H1 (cell line): Measurements from ENCODE around the gene ENPP7. TPM values are rescaled to one million over a fixed set of nuclear protein-coding genes. Genes with fewer than 3 reads are reported as not detected.

Experiments used
- CTCF ChIA-PET: fragments of 300-600 bp; sonication (Branson Sonifier 250); formaldehyde crosslinking; loops from one replicate; lab custom pipeline; 2021; ENCODE audit not compliant: partially characterized antibody; lab: Charles Lee
- POLR2A ChIA-PET: fragments of 300-600 bp; sonication (Branson Sonifier 250); formaldehyde crosslinking; loops from one replicate; lab custom pipeline; 2021; ENCODE audit warnings: inconsistent platforms; ENCODE audit not compliant: partially characterized antibody; lab: Charles Lee
- DNase-seq, 2 experiments: peaks; one replicate each; pipeline versions ENCODE4 v3.0.0 to v3.0.0-alpha.2; 2010 to 2022; ENCODE audit warnings: low spot score in 2 of 2, low read depth in 1 of 2, mixed read lengths in 1 of 2
- FAIRE-seq: peaks from 2 replicates; lab custom pipeline; 2011; peaks lifted over from hg19 to GRCh38; lab: Jason Lieb, UNC
- H2AFZ ChIP-seq: 2 replicates; pipeline ENCODE4 v1.8.1; 2012; ENCODE audit warnings: low read length, inconsistent platforms
- H2AK5ac ChIP-seq: 2 replicates; pipeline ENCODE4 v1.6.1; 2013; ENCODE audit warnings: low read depth, low read length
- H2BK120ac ChIP-seq: replicated peaks from 2 replicates; pipeline ENCODE3; 2013; ENCODE audit warnings: low read depth, low read length, inconsistent platforms
- H2BK12ac ChIP-seq: 2 replicates; pipeline ENCODE4 v1.6.1; 2013; ENCODE audit warnings: low read depth, low read length
- H2BK15ac ChIP-seq: 2 replicates; pipeline ENCODE4 v1.6.1; 2013; ENCODE audit warnings: low read length
- H2BK20ac ChIP-seq: 2 replicates; pipeline ENCODE4 v1.6.1; 2013; ENCODE audit warnings: low read length
- H2BK5ac ChIP-seq: 2 replicates; pipeline ENCODE4 v1.6.1; 2013; ENCODE audit warnings: low read depth, low read length
- H3K14ac ChIP-seq: 2 replicates; pipeline ENCODE4 v1.6.1; 2013; ENCODE audit warnings: inconsistent platforms; ENCODE audit not compliant: insufficient read length
- H3K18ac ChIP-seq: 2 replicates; pipeline ENCODE4 v1.6.1; 2013; ENCODE audit warnings: low read length; ENCODE audit errors: extremely low read depth
- H3K23ac ChIP-seq: 2 replicates; pipeline ENCODE4 v1.6.1; 2013; ENCODE audit warnings: inconsistent platforms; ENCODE audit not compliant: insufficient read length
- H3K23me2 ChIP-seq: 2 replicates; pipeline ENCODE4 v1.6.1; 2013; ENCODE audit warnings: low read depth, low read length
- H3K27ac ChIP-seq: 2 replicates; pipeline ENCODE4 v1.6.1; 2011; ENCODE audit warnings: low read depth, low read length, inconsistent platforms
- H3K27me3 ChIP-seq, 4 experiments: replicated peaks in 1 of 4; 1 replicate in 1 of 4; 2 replicates in 3 of 4; pipeline versions ENCODE4 v1.6.1 to v1.8.1; 2011 to 2013; ENCODE audit warnings: low read length in 3 of 4, mild to moderate bottlenecking in 3 of 4, inconsistent platforms in 2 of 4, mixed read lengths in 2 of 4, moderate library complexity in 1 of 4; ENCODE audit not compliant: control insufficient read depth in 3 of 4, insufficient read depth in 3 of 4; ENCODE audit errors: extremely low read depth in 1 of 4
- H3K36me3 ChIP-seq, 4 experiments: 2 replicates each; pipeline versions ENCODE4 v1.6.1 to v1.8.1; 2011 to 2013; ENCODE audit warnings: mild to moderate bottlenecking in 4 of 4, low read length in 3 of 4, moderate library complexity in 2 of 4, control low read depth in 1 of 4, inconsistent platforms in 1 of 4; ENCODE audit not compliant: insufficient read depth in 4 of 4, control insufficient read depth in 2 of 4
- H3K4ac ChIP-seq: replicated peaks from 2 replicates; pipeline ENCODE3; 2013; ENCODE audit warnings: low read length, low read depth, mixed read lengths, inconsistent platforms; ENCODE audit not compliant: insufficient read length
- H3K4me1 ChIP-seq, 4 experiments: replicated peaks in 1 of 4; 1 replicate in 1 of 4; 2 replicates in 3 of 4; pipeline versions ENCODE4 v1.6.1 to v1.8.1; 2011 to 2013; ENCODE audit warnings: low read length in 3 of 4, inconsistent platforms in 2 of 4, mixed read lengths in 1 of 4; ENCODE audit not compliant: insufficient read depth in 4 of 4, control insufficient read depth in 3 of 4
- H3K4me2 ChIP-seq, 2 experiments: 2 replicates each; pipeline versions ENCODE4 v1.6.1 to v1.8.1; 2011 to 2013; ENCODE audit warnings: low read depth in 2 of 2, low read length in 2 of 2, control low read depth in 1 of 2, inconsistent platforms in 1 of 2, mild to moderate bottlenecking in 1 of 2; ENCODE audit not compliant: insufficient read depth in 1 of 2
- H3K4me3 ChIP-seq, 4 experiments: fragments of 200-600, 300-600 bp in 1 of 4; sonication (generic), shearing (Covaris generic), sonication (Bioruptor Twin) in 1 of 4; 2 replicates each; pipeline versions ENCODE4 v1.5.1 to v1.8.1; 2011 to 2016; ENCODE audit warnings: low read length in 4 of 4, low read depth in 3 of 4, control low read depth in 2 of 4, inconsistent platforms in 2 of 4, mild to moderate bottlenecking in 2 of 4, mixed read lengths in 1 of 4, moderate library complexity in 1 of 4; ENCODE audit not compliant: insufficient read depth in 2 of 4; ENCODE audit errors: extremely low read depth in 1 of 4
- H3K56ac ChIP-seq: replicated peaks from 2 replicates; pipeline ENCODE3; 2013; ENCODE audit warnings: low read depth, mild to moderate bottlenecking, mixed read lengths, low read length, inconsistent platforms; ENCODE audit not compliant: insufficient read length
- H3K79me1 ChIP-seq: 2 replicates; pipeline ENCODE4 v1.6.1; 2013; ENCODE audit warnings: low read depth, low read length, control low read depth
- H3K79me2 ChIP-seq, 2 experiments: 2 replicates each; pipeline versions ENCODE4 v1.6.1 to v1.8.1; 2012 to 2013; ENCODE audit warnings: low read length in 2 of 2, mild to moderate bottlenecking in 2 of 2, inconsistent platforms in 1 of 2; ENCODE audit not compliant: insufficient read depth in 2 of 2, control insufficient read depth in 1 of 2
- H3K9ac ChIP-seq, 4 experiments: replicated peaks in 1 of 4; 1 replicate in 1 of 4; 2 replicates in 3 of 4; pipeline versions ENCODE4 v1.6.1 to v1.8.1; 2011 to 2013; ENCODE audit warnings: low read depth in 3 of 4, low read length in 3 of 4, control low read depth in 2 of 4, mild to moderate bottlenecking in 2 of 4, moderate library complexity in 2 of 4, inconsistent platforms in 1 of 4; ENCODE audit errors: extremely low read depth in 1 of 4
- H3K9me3 ChIP-seq, 2 experiments: 2 replicates each; pipeline versions ENCODE4 v1.6.1 to v1.8.1; 2012 to 2013; ENCODE audit warnings: mild to moderate bottlenecking in 2 of 2, moderate library complexity in 2 of 2, control low read depth in 1 of 2, inconsistent platforms in 1 of 2, low read depth in 1 of 2, low read length in 1 of 2, mixed read lengths in 1 of 2; ENCODE audit not compliant: insufficient read depth in 2 of 2
- H4K20me1 ChIP-seq, 2 experiments: replicated peaks in 1 of 2; 2 replicates each; pipeline versions ENCODE3 to v1.8.1; 2011 to 2013; ENCODE audit warnings: inconsistent platforms in 2 of 2, low read length in 2 of 2, mild to moderate bottlenecking in 1 of 2; ENCODE audit not compliant: insufficient read depth in 2 of 2, control insufficient read depth in 1 of 2
- H4K5ac ChIP-seq: 2 replicates; pipeline ENCODE4 v1.6.1; 2013; ENCODE audit warnings: low read length, low read depth, mixed read lengths, inconsistent platforms; ENCODE audit not compliant: insufficient read length
- H4K8ac ChIP-seq: 2 replicates; pipeline ENCODE4 v1.8.0; 2013; ENCODE audit warnings: mild to moderate bottlenecking, moderate library complexity, low read length, inconsistent platforms; ENCODE audit not compliant: insufficient read depth; ENCODE audit errors: extremely low read depth
- H4K91ac ChIP-seq: replicated peaks from 2 replicates; pipeline ENCODE3; 2013; ENCODE audit warnings: low read length, mixed read lengths, inconsistent platforms; ENCODE audit not compliant: insufficient read length
- BCL11A ChIP-seq, 2 experiments: IDR thresholded peaks; one replicate each; pipeline ENCODE4 v1.6.1; 2011; ENCODE audit warnings: low read depth in 2 of 2, low read length in 2 of 2, mild to moderate bottlenecking in 2 of 2
- BRCA1 ChIP-seq: IDR thresholded peaks from 2 replicates; pipeline ENCODE4 v1.6.1; 2012; ENCODE audit warnings: low read depth, low read length, improper control_type of control experiment
- CEBPB ChIP-seq: IDR thresholded peaks from 2 replicates; pipeline ENCODE4 v1.6.1; 2012; ENCODE audit warnings: low read depth, low read length
- CTCF ChIP-seq, 3 experiments: IDR thresholded peaks; 1 replicate in 2 of 3; 2 replicates in 1 of 3; pipeline versions ENCODE4 v1.5.1 to v1.6.1; 2011; ENCODE audit warnings: low read length in 3 of 3, mild to moderate bottlenecking in 3 of 3, inconsistent platforms in 2 of 3, low read depth in 1 of 3, moderate library complexity in 1 of 3; ENCODE audit not compliant: insufficient read depth in 1 of 3; ENCODE audit errors: control extremely low read depth in 1 of 3
- KDM4A ChIP-seq: IDR thresholded peaks from one replicate; pipeline ENCODE4 v1.7.1; 2012; ENCODE audit warnings: low read depth, mild to moderate bottlenecking, moderate library complexity, low read length, inconsistent platforms; ENCODE audit not compliant: severe bottlenecking
- RBBP5 ChIP-seq: IDR thresholded peaks from 2 replicates; pipeline ENCODE4 v1.7.1; 2012; ENCODE audit warnings: low read depth, mild to moderate bottlenecking, inconsistent platforms, low read length, moderate library complexity, borderline replicate concordance
- SP1 ChIP-seq: IDR thresholded peaks from 2 replicates; pipeline ENCODE4 v1.6.1; 2011; ENCODE audit warnings: low read depth, low read length
- WGBS, 2 experiments: shearing (Covaris generic) in 1 of 2; methylation state at CpG; one replicate each; pipeline versions ENCODE4 v1.1.6 to v1.1.7; 2013 to 2015; ENCODE audit warnings: low lambda C conversion rate in 2 of 2, mixed read lengths in 2 of 2, inconsistent platforms in 1 of 2, low coverage in 1 of 2, missing lambda C conversion rate in 1 of 2; ENCODE audit not compliant: insufficient replicate concordance in 2 of 2, insufficient coverage in 1 of 2, insufficient read length in 1 of 2; ENCODE audit errors: extremely low coverage in 1 of 2, missing lambda C conversion rate in 1 of 2; 5-methylcytosine and 5-hydroxymethylcytosine counted together
- polyA plus RNA-seq, 7 experiments: library from polyadenylated mRNA; depleted of rRNA in 3 of 7; stranded (reverse) in 5 of 7; unstranded in 2 of 7; fragments of >200 nt in 5 of 7; fragments of 200-250 nt in 2 of 7; gene quantifications; 1 replicate in 5 of 7; 2 replicates in 1 of 7; 4 replicates in 1 of 7; pipeline versions ENCODE4 v1.2.1 to v1.2.3, GENCODE V29; 2011 to 2013; ENCODE audit warnings: missing spikeins in 2 of 7, mixed read lengths in 2 of 7
- total RNA-seq: library from RNA; stranded (reverse); fragmentation: NEBNext Ultra II Directional; extraction: Animal tissue kit (Norgen Biotek cat#: 25700); gene quantifications from 2 replicates; pipeline ENCODE4 v1.2.1, GENCODE V29; 2021

ENPP7 gene
- total and polyA plus RNA-seq, 2 of the 8 experiments (the other 6 are each of a cell fraction or from before 2014, with no cell fraction given) = not detected

- H3K23ac ChIP-seq = no peak overlapping the region
- 6% methylated on average over 33 of the region's 52 CpGs; no CpG with 5 or more reads in 1 of the 2 experiments for WGBS, 2 experiments
- H2AFZ ChIP-seq = no peak overlapping the region
- H3K4me1 ChIP-seq = peaks cover 7 to 39% (median 28%) of the 10 kb centered on the region in 4 experiments
- H4K91ac ChIP-seq = peak overlapping the region; percentile 40
- H3K27ac ChIP-seq = no peak overlapping the region
- H2BK5ac ChIP-seq = no peak overlapping the region
- CTCF ChIA-PET = interaction anchor here (0.6 to 4.3 kb wide), 37 partner anchors 8 to 1762 kb away, joined by 3 to 88 read pairs (median 4); partner anchors contain the start of genes CBX2 and CBX4
- no peak overlapping the region for H2AK5ac ChIP-seq
- DNase-seq = peak in 1 of 2 experiments; percentile 83
- H3K18ac ChIP-seq = peak overlapping the region; percentile 78; the same call in 1 of the 2 replicates
- peak overlapping the region; percentile 12 to 74 for H3K4me2 ChIP-seq
- H3K4me3 ChIP-seq = peak overlapping the region; percentile 18 to 62 (median 29); a peak in 7 of 8 replicates
- H2BK20ac ChIP-seq = no peak overlapping the region
- H4K20me1 ChIP-seq = peaks cover 39 to 40% of the 10 kb centered on the region in 2 experiments
- H4K5ac ChIP-seq = no peak overlapping the region
- no peak overlapping the region for H3K4ac ChIP-seq
- no peaks in the 10 kb centered on the region for H3K79me2 ChIP-seq
- peak; percentile 65 for FAIRE-seq
- H3K79me1 ChIP-seq = peaks cover 6% of the 10 kb centered on the region; the same call in 1 of the 2 replicates
- POLR2A ChIA-PET = interaction anchor here (0.8 to 3.2 kb wide), 19 partner anchors 8 to 69 kb away, joined by 3 to 20 read pairs (median 5); partner anchors contain the start of genes CBX2 and CBX4
- no peak overlapping the region for H2BK12ac ChIP-seq
- H3K9ac ChIP-seq = no peak overlapping the region
- H4K8ac ChIP-seq = peak overlapping the region; percentile 84
- H3K14ac ChIP-seq = no peak overlapping the region
- no peaks in the 10 kb centered on the region for H3K9me3 ChIP-seq
- H2BK120ac ChIP-seq = no peak overlapping the region
- H3K36me3 ChIP-seq = peaks cover 7 to 18% (median 13%) of the 10 kb centered on the region in 4 experiments; a peak in 6 of 8 replicates
- 0 out of 2 replicates have a peak overlapping the region, but pooled peaks have one; percentile 16 for H2BK15ac ChIP-seq
- H3K56ac ChIP-seq = no peak overlapping the region
- H3K23me2 ChIP-seq = peaks cover 3% of the 10 kb centered on the region; the same call in 1 of the 2 replicates
- H3K27me3 ChIP-seq = peaks cover 36 to 62% (median 56%) of the 10 kb centered on the region in 4 experiments
- TF ChIP-seq CTCF (IDR thresholded peaks at IDR 0.05; ENCODE audit: control extremely low read depth in 1 of 3, insufficient read depth in 1 of 3, low read depth in 1 of 3, low read length in 3 of 3) = peak; percentile 17 to 54 (median 43)
- no peak for TF ChIP-seq BCL11A (IDR thresholded peaks at IDR 0.05; ENCODE audit: low read depth in 2 of 2, low read length in 2 of 2)
- no peak for TF ChIP-seq SP1
- TF ChIP-seq CEBPB = no peak
- no peak for TF ChIP-seq BRCA1
- TF ChIP-seq RBBP5 = no peak
- peak; percentile 61 for TF ChIP-seq KDM4A
Measured at GRCh38 chr17:79788989-79789942, 58.5 kb downstream of the ENPP7 start.
